Stimulated activated CD4-positive, alpha-beta T cell treated with anti-CD3 and anti-CD28 coated beads, Interleukin-1b, Interleukin-23, amount 100 ng/mL, for 1 hour (primary cell): ENCODE results near the gene SLX9.
"Not testable (repeated sequence)": the region's sequence is repeated elsewhere in the genome, so short reads cannot be mapped to it uniquely, and the experiment has no call there.

Experiments
- DNase-seq, 2 donors: peaks; one replicate each; pipeline ENCODE4 v3.0.0-alpha.2; 2020; ENCODE audit warnings: low read depth in 2 of 2

SLX9 gene

DNA sequence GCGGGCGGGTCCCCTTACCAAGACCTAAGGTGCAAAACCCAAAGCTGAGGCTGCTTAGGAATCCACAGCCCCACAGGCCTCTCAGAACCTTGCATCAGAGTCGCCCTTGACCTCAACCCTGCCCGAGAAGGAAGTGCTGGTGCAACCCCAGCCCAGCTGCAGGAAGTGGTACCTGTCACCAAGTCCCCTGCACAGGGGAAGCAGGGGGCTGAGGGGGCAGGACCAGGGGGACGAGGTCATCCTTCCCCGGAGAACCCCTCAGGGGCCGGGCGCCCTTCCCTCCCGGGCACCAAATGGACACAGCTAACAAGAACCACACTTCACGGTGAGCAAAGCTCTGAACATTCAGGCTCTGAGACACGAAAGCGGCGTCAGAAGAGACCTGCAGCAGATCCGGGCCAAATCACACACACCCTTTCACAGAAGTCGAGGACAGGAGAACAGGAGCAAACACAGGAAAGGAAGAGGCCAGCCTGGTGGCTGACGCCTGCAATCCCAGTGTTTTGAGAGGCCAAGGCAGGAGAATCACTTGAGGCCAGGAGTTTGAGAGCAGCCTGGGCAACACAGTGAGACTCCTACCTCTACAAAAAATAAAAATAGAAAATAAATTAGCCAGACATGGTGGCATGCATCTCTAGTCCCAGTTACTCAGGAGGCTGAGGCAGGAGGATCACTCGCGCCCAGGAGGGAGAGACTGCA lies 25.5 kb upstream of the SLX9 start:
- DNase-seq, result no peak

DNA sequence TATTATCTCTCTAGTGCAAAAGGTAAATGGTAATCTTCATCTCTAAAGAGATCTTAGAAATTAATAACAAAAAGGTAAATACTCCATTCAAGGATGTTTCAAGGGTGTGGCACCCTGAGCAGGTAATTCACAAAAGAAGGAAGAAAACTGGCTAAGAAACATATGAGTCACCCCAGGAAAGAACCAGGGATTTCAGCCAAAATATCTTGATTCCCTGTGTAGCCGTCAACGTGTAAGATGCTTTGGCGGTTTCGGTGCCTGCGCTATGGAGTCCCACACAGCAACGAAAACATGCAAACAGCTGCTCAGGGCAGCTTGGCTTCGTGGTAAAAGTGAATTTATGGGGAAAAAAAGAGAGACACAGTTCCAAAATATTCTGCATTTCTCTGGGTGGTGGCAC lies 22.9 kb upstream of the SLX9 start:
- DNase-seq, result no peak

DNA sequence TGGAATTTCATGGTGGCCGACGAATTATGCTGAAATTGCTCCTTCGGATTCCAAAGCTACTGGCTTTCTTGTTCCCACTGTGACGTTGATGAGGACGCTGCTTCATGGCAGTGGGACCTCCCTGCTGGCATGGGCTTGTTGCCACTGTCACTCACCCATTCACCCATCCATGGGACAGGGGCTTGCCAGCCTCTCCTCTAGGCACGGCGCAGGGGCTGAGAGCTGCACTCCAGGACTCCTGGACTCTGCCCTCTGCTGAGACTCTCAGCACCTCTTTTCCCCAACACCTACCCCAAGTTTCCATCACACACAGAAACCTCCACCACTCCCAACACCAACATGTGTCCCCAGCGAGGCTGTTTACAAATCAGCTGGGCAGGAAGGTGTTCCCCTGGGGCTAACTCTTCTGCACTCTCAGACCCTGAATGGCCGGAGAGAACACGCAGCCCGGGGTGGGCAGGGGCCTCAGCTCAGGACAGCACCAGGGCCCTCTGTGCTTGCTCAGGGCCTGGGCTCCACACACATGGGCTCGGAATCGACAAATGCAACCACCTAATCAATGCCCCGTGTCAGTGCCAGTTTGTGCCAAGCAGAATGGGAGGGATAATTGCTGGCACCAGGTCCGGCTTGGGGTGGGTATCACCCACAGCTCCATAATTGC lies 22.3 kb upstream of the SLX9 start:
- DNase-seq, result no peak

DNA sequence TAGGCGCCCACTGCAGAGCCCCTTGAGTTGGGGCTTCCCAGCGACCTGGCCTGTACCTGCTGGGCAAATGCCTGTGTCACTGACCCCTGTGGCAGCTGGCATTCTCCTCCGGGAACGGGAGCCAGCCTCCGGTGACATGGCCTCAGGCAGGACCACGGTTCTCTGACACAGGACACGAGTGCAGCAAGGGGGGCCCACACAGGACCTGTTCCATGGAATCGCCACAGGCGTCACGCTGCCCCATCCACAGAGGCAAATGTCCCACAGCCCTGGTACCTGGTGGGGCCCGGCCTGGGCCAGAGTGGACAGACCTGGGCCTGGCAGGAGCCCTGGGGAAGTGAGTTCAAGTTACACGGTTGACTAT lies 21.7 kb upstream of the SLX9 start:
- no peak for DNase-seq

DNA sequence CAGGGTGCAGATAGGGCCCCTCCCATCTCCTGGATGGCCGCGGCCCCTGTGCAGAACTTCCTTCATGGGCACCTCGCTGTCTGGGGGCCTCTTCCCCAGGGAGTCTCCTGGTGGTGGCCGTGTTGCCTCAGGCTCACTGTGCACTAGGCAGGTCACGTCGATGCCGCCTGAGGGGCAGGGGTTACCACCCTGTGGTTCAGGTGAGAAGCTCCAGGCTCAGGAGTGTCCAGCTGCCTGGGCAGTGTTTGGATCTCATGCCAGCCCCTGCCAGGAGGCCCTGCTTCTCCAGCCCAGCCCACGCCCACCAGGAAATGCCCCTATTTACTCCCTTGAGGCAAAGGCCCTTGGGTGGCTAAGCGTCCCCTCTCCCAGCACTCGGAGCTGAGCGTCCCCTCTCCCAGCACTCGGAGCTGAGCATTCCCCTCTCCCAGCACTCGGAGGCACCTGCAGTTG lies 21.2 kb upstream of the SLX9 start:
- no peak for DNase-seq

DNA sequence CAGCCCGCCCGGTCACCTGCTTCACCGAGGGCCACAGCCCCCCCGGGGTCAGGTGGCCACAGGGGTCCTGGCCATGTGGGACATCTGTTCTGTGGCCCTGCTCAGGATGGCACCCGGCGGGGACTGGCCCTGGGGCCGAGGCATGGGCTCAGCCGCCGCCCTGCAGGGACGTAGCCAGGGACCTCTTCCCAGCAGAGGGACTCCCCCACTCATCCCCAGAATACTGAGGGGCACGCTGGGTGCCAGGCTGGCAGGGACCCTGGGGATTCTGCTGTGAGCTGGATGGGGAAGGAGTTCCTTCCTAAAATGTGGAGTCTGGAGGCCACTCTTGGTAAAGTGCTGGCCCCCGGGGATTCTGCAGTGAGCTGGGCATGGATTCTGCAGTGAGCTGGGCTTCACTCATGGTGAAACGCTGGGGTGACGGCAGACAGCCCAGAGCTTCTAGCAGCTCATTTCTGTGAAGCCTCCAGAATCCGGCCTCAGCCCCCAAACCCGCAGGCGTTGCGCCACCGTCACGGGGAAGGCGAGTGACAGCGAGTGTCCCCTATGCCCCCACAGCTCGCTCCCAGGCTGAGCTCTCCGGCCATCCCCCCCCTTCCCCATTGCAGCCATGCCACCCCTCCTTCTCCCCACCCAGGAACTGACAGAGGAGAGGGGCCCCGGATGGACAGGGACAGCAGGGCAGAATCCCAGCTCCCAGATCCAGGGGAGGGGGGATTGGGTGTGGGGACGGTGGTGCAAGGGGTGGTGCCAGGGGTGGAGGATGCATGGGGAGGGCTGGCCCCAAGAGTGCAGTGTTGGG lies 20.5 kb upstream of the SLX9 start:
- DNase-seq, result no peak

DNA sequence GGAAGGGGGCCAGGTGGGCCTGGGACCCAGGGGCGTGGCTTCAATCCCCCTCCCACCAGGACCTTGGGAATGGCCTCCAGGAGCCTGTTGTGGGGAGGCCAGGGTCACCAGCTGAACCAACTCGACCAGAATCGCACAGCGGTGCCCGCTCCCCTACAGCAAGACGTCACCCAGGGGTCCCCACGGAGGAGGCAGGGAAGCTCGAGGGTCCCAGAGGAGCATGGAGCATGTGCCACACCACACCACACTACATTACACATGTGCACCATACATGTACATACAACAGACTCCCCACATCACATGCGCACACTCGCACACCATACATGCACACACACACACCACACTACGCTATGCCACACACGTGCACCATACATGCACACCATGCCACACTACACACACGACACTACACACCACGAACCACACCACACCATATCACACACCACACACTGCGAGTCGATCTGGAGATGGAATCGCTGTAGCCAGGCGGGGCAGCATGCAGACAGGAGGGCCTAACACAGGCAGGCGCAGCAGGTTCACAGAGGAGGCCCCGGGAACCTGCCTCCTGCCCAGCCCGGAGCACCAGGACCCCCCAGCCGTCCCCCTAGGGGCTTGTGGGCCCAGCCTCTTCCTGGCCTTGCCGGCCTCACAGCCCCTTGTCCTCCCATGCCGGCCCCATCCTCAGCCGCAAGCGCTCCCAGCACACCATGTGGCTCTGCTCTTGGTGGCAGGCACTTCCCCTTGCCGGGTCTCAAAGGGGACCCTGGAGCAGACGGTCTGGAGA lies 19.7 kb upstream of the SLX9 start:
- DNase-seq, result no peak

DNA sequence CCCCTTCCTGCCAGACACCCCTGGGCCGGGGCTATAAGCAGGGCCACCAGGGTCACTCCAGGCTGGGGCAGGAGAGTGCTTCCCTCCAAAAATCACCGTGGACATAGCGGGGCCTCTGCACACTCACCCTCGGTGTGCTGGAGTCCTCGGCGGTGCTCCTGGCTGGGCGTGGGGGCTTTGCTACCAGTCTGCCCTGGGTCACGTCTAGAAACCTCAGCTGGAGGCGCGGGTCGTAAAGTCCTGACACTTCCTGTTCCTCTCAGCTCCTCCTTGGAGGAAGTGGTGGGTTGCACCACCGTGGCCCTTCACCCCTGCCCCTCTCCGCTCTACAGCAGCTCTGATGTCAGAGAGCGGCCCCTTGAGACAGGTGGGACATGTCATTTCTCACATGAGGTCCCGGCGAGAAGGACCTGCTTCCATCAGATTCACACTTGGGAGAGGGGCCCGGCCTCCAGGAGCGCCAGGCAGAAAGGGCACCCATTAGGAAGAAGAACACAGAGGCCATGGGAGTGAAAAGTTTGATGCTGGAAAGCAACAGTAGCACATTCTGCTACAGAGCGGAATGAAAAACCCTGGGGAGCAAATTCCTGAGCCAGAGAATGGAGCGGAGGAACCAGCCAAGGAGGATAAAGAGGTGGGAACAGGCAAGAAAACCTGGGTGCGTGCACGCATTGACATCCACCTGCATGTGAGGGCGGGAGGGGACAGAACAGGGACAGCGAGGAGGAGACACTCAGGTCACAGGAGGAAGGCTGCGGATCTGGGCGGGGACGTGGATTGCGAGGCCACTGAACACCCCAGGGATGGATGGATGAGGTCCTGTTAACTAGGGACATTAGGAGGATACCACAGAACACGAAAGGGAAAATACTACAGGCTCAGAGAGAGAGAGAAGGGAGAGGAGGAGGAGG lies 18.9 kb upstream of the SLX9 start, which contains the start of gene ITGB2:
ITGB2 (minus strand) TSS at position 206 of the 911 bp plus-strand sequence. CDS start 10,117 bp downstream, outside the sequence.
- DNase-seq, result no peak

DNA sequence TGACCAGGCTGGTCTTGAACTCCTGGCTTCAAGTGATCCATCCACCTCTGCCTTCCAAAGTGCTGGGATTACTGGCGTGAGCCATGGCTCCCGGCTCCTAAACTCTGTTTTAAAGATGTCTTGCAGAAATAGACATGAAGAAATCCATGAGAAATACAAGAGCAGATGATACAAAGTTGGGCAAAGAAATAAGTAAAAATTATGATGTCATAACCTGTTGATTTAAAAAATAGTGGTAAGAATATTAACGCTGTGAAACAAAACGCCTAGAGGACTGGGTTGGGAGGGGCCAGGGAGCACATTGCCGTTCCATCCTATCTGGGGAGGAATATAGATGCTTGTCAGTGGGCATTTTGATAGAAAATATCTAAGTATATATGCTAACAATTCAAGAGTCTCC lies 17.9 kb upstream of the SLX9 start:
- no peak for DNase-seq

DNA sequence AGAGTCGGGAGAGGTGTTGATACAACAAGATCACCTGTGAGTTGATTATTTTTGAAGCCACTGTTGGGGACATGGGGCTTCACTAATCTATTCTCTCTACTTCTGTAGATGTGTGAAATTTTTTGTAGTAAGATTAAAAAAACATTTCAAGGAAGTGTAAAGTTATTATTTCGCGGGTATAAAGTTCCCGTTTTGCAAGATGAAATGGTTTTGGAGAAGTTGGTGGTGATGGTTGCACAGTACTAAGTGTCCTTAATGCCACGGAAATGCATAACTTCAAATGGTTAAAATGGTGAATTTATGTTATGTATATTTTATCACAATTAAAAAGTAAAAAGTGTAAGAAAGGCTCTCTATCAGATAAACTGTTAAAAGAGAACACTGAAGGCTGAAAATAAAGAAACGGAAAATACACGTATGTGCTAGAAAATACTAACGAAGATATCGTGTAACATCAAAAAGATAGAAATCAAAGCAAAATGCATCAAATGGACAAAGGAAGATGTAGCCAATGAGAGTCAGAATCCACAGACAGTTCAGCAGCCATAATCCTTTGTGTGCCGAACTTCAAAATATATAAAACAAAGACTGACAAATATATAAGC lies 16.2 kb upstream of the SLX9 start:
- no peak for DNase-seq

DNA sequence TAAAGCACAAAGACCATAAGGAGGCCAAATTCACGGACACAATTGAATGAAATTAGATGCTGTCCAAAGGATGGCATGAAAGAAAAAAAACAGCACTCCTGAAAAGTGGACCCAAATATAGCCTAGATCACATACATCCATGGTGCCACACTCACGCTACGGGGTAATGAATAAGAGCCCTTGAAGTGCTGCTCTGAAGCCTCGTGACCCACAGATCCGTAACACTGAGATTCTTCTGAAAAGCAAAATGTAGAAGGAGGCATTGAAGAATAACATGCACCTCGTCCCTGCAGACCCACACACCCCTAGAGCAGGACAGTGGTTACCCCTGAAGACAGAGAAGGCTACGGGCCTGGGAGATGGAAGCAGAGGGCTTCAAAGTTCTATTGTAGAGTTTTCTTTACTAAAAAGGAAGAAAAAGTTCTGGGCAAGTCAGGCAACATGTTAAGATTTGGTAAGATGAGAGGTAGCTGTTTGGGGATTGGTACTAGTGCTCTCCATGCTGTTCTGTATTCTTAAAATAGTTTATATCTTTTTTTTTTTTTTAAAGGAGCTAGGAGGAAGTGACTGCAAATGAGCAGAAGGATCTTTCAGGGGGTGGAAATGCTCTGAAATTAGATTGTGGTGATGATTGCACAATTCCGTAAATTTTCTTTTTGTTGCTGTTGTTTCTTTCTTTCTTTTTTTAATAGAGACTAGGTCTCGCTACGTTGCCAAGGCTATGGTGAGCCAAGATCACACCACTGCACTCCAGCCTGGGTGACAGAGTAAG lies 15.0 kb upstream of the SLX9 start:
- no peak for DNase-seq

DNA sequence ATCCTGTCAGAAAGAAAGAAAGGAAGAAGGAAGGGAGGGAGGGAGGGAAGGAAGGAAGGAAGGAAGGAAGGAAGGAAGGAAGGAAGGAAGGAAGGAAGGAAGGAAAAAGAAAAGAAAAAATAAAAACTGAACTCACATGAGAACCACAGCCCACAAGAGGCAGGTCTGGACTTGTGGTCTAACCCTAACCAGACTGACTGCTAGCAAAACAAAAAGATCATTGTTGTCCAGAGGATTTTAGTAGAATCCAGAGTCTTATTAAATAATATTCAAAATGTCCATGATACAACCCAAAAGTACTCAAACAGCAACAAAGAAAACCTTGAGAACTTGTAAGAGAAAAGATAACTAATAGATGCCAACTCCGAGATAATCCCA lies 14.5 kb upstream of the SLX9 start:
- no peak for DNase-seq

DNA sequence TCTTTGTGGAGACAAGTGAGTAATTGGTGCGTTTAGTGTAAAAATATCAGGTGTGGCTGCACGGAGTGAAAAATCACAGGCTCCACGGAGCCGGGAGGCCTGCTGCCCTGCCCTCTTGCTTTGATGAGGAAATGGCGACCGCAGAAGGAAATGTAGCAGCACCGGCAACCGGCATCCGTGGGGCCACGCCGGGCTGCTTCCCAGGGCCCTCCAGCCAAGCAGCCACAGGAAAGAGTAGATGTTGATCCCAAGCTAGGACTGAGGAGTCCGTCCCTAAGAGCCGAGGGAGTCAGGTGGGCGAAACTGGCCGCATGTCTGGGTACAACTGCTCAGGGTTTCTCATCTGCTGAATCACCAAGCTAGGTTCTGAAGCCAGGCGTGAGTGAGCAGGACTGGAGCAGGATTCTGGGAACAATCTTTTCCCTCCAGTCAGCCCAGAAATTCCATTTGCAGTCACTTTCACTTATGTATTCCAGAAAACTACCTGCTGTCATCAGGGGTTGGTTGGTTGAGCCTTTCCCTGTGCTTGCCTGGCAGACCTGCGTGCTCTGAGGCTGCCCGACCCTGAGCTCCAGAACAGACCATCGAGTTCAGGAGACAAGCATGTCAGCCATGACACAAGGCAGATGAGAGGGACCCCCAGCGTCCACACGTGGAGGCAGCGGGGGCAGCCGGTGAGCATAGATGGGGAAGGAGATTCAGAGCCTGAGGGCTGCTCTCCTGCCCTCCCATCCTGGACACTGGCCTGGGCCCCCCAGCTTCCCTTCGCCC lies 13.3 kb upstream of the SLX9 start:
- no peak for DNase-seq

DNA sequence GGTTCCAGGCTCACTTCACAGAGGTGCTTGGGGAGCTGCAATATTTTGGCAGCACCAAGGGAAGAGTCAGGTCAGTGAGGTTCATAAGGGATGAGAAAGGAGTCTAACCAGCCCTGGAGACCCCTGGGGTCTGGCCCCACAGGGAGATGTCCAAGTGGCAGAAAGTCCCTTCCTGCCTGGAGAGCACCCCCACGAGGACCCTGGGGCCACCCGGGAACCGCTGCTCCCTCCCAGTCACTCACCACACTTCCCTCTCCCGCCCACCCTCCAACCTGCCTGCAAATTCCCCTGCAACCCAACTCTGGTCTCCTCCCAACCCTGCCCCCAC lies 12.6 kb upstream of the SLX9 start:
- DNase-seq, result no peak

DNA sequence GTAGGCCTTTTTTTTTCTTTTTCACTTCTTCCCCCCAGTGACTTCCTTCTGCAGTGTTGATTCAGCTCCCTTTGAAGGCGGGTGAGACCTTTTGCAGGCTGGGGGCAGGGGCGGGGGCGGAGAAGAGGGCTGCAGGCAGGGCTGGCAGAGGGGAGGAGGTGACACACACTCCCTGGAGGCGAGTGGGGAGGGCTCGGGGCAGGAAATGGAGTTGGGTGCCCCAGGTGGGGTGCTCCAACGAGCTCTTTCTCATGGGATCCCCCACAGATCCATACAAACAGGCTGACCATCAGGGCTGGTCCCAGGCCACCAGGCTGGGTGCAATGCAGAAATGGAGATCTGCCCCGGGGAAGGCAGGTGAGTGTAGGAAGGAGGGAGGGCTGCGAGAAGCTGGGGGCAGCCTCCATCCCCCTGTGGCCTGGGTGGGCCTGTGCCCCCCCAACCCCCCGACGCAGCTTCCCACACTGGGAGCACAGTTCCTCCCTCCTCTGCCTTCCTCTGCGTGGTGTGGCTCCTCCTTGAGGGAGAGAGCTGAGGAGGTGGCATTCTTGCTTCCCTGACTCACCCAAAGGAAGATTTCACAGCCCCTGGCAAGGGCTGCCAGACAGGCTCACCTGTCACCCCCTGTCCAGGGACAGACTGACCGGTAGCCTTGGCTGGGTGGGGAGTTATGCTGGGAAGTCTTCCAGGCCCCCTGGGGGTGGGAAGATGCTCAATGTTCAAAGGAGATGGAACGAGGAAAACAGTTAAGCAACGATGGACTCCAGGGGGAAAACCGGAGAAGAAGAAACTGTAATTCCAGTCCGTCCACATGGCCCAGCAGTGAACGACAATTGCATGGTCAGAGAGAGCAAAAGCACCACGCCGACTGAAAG lies 12.0 kb upstream of the SLX9 start:
- peak; percentile 82 to 89 for DNase-seq

DNA sequence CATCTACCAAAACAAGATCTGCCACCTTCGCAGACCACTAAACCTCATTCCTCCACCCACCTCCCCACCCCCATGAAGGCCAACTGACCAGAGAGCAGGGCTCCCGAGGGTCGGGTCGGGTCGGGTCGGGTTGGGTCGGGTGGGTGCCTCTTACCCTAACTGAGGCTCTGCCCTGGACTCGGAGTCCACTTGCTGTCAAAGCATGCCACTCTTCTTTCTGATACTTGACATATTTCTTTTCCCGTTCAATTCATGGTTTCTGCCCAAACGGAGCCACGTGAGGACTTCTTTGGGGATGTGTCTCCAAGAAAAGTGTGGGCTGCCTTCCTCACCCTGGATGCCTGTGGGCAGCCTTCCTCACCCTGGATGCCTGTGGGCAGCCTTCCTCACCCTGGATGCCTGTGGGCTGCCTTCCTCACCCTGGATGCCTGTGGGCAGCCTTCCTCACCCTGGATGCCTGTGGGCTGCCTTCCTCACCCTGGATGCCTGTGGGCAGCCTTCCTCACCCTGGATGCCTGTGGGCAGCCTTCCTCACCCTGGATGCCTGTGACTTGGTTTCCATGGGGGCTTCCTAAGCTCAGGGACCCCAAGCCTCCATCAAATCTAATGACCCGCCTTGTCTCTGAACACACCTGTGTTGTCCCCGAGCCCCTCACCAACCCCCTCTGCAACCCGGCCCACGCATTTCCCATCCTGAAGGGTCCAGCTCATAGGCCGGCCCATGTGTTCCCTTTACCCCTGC lies 11.2 kb upstream of the SLX9 start:
- DNase-seq, result not testable (repeated sequence)

DNA sequence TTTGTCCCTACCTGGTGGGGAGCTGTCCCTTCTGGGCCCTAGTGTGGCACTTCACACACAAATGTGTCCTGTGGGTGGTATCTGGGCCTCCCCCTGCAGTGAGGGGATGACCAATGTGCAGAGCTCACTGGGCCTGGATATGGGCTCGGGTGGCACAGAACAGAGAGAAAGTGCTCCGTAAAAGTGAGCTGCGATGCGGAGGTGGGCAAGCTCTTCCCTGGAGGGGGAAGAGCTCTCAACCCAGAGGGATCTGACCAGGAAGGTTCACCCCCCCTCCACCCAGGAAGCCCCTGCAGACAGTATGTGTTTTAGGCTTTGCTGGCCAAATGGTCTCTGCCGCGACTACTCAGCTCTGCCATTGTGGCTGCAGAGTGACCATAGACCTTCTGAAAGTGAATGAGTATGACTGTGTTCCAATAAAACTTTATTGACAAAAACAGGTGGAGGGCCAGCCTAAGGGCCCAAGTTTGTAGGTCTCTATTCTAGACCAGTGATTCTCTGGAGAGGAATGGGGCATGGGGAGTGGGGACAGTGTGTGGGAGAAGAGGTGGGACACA lies 10.5 kb upstream of the SLX9 start:
- DNase-seq, result no peak
